ENCODE measurements around the gene GALNT2. TPM values are rescaled to one million over a fixed set of nuclear protein-coding genes. Genes with fewer than 3 reads are reported as not detected.

The GALNT2 gene
- total and polyA plus RNA-seq, 7 donors, result 43.7 to 88.7 (median 75.7) TPM

DNA sequence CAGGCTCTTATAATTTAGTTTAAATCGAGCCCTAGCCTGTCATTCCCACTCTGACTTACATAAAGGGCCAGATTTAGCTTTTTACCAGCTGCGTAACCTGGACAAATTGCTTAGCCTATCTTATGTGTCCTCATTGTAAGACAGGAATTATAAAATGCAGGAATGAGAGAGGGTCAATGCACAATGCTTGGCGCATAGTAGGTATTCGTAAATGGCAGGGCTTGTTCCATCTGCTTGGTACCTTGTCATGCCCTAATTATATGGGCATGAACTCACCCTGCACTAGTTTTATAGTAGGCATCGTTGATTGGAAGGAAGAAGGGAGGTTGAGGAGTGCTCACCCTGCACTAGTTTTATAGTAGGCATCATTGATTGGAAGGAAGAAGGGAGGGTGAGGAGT lies 108.8 kb downstream of the GALNT2 start:
- TF ChIP-seq, protein P1, sequence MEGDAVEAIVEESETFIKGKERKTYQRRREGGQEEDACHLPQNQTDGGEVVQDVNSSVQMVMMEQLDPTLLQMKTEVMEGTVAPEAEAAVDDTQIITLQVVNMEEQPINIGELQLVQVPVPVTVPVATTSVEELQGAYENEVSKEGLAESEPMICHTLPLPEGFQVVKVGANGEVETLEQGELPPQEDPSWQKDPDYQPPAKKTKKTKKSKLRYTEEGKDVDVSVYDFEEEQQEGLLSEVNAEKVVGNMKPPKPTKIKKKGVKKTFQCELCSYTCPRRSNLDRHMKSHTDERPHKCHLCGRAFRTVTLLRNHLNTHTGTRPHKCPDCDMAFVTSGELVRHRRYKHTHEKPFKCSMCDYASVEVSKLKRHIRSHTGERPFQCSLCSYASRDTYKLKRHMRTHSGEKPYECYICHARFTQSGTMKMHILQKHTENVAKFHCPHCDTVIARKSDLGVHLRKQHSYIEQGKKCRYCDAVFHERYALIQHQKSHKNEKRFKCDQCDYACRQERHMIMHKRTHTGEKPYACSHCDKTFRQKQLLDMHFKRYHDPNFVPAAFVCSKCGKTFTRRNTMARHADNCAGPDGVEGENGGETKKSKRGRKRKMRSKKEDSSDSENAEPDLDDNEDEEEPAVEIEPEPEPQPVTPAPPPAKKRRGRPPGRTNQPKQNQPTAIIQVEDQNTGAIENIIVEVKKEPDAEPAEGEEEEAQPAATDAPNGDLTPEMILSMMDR (IDR thresholded peaks at IDR 0.05), result no peak
- no peaks in the 10 kb centered on the region for H3K27me3 ChIP-seq (ENCODE audit: insufficient read depth in 3 of 3, low read length in 2 of 3)

DNA sequence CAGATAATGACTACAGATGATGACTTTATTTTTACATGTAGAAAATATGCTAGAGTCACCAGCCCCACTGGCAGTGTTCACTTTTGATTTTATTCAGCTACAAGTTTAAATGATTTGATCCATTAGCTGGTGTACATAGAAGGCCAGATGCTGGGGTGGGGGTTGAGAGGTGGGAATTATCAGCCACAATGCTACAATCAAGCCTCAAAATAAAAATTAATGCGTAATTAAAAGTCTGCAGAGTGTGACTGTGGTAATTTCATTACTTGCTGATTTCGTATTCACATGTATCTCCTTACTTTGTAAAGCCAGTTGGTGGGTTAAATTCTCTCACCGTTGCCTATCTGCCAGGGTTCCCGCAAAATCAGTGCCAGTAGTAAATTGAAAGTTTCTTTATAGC lies 109.3 kb downstream of the GALNT2 start:
- H3K27ac ChIP-seq, result peak overlapping the region; percentile 58
- no peaks in the 10 kb centered on the region for H3K9me3 ChIP-seq
- H3K27me3 ChIP-seq (ENCODE audit: insufficient read depth in 3 of 3, low read length in 2 of 3), result no peaks in the 10 kb centered on the region
- H3K4me1 ChIP-seq, result peaks cover 42% of the 10 kb centered on the region
- 35 to 41% (median 37%) methylated on average over 4 of the region's 4 CpGs for WGBS, 3 donors
- TF ChIP-seq, protein P1 (IDR thresholded peaks at IDR 0.05), result no peak
- intact Hi-C loops (cut with DNase I), result loop anchor here in 1 of 2 donors (10.0 kb wide), 1 partner anchor 312 kb away; no protein-coding TSS in a partner anchor
- DNase-seq (no peak), ATAC-seq (no peak)
- H3K36me3 ChIP-seq (ENCODE audit: insufficient read depth in 1 of 2, low read depth in 1 of 2), result peaks cover 0 to 12% of the 10 kb centered on the region in 2 donors
- no peak overlapping the region for H3K4me3 ChIP-seq

More for the DNA sequence above, 108.8 kb downstream of the GALNT2 start:
- no peak overlapping the region for H3K4me3 ChIP-seq
- H3K4me1 ChIP-seq, result peaks cover 47% of the 10 kb centered on the region
- no peaks in the 10 kb centered on the region for H3K9me3 ChIP-seq
- 68 to 85% (median 71%) methylated on average over 5 of the region's 5 CpGs for whole genome bisulfite sequencing, 3 donors
- DNase-seq, result no peak
- intact Hi-C loops (cut with DNase I), result loop anchor here in 1 of 2 donors (10.0 kb wide), 1 partner anchor 311 kb away; no protein-coding TSS in a partner anchor
- H3K36me3 ChIP-seq (ENCODE audit: insufficient read depth in 1 of 2, low read depth in 1 of 2), result peaks cover 0 to 12% of the 10 kb centered on the region in 2 donors
- peak in 3 of 4 donors; percentile 33 to 39 (median 37) for ATAC-seq
- H3K27ac ChIP-seq, result no peak overlapping the region

- intact Hi-C loops (cut with DNase I), result loop anchor here in 1 of 2 donors (10.0 kb wide), 1 partner anchor 312 kb away; no protein-coding TSS in a partner anchor
- H3K9me3 ChIP-seq, result no peaks in the 10 kb centered on the region
- WGBS, 3 donors, result 5 to 13% (median 7%) methylated on average over 17 of the region's 17 CpGs
- ATAC-seq (peak; percentile 73 to 86 (median 78)), DNase-seq (peak; percentile 73 to 83)
- peak overlapping the region; percentile 58 for H3K27ac ChIP-seq
- H3K4me3 ChIP-seq, result peak overlapping the region; percentile 40
- peaks cover 36% of the 10 kb centered on the region for H3K4me1 ChIP-seq
- H3K27me3 ChIP-seq (ENCODE audit: insufficient read depth in 3 of 3, low read length in 2 of 3), result no peaks in the 10 kb centered on the region
- TF ChIP-seq, protein P1 (IDR thresholded peaks at IDR 0.05), result no peak
- H3K36me3 ChIP-seq (ENCODE audit: insufficient read depth in 1 of 2, low read depth in 1 of 2), result peaks cover 0 to 12% of the 10 kb centered on the region in 2 donors
Measured at GRCh38 chr1:230176871-230177411, 109.9 kb downstream of the GALNT2 start.

DNA sequence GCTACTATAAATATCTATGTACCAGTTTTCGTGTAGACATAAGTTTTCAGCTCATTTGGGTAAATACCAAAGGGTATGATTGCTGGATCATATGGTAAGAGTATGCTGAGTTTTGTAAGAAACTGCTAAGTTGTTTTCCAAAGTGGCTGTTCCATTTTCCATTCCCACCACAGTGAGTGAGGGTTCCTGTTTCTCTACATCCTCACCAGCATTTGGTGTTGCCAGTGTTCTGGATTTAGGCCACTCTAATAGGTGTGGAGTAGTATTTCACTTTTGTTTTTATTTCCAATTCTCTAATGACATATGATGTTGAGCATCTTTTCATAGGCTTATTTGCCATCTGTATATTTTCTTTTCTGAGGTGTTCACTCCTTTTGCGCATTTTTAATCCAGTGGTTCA lies 112.2 kb downstream of the GALNT2 start:
- ATAC-seq (no peak), DNase-seq (no peak)
- H3K4me1 ChIP-seq, result peaks cover 27% of the 10 kb centered on the region
- 63 to 68% (median 66%) methylated on average over 2 of the region's 2 CpGs for WGBS, 3 donors
- H3K27me3 ChIP-seq (ENCODE audit: insufficient read depth in 3 of 3, low read length in 2 of 3), result no peaks in the 10 kb centered on the region
- intact Hi-C loops (cut with DNase I), result loop anchor here in 1 of 2 donors (10.0 kb wide), 1 partner anchor 314 kb away; no protein-coding TSS in a partner anchor
- no peaks in the 10 kb centered on the region for H3K9me3 ChIP-seq
- H3K27ac ChIP-seq, result no peak overlapping the region
- peaks cover 0 to 12% of the 10 kb centered on the region in 2 donors for H3K36me3 ChIP-seq (ENCODE audit: insufficient read depth in 1 of 2, low read depth in 1 of 2)
- TF ChIP-seq, protein P1 (IDR thresholded peaks at IDR 0.05), result no peak
- H3K4me3 ChIP-seq, result no peak overlapping the region

Data from psoas muscle (tissue), 8 donors.